Left lung (tissue), 10 donors: Measurements from ENCODE around the gene BPHL. TPM values are rescaled to one million over a fixed set of nuclear protein-coding genes. Genes with fewer than 3 reads are reported as not detected.

ENCODE experiments used
- ATAC-seq: fragments of 200-7000 bp; cut with Tn5 transposase; one replicate; pipeline ENCODE4 v1.9.1; 2020; ENCODE audit warnings: moderate library complexity
- DNase-seq, 4 donors: peaks; one replicate each; pipeline ENCODE4 v3.0.0-alpha.2; 2013 to 2020
- H3K27ac ChIP-seq, 2 donors: fragments of 200-600 bp; sonication (generic) in 1 of 2; one replicate each; pipeline versions ENCODE4 v1.5.0 to v1.8.0; 2020 to 2021
- H3K27me3 ChIP-seq, 2 donors: fragments of 200-600 bp; sonication (generic) in 1 of 2; one replicate each; pipeline versions ENCODE4 v1.5.0 to v1.8.0; 2020 to 2021
- H3K36me3 ChIP-seq, 2 donors: fragments of 200-600 bp; sonication (generic) in 1 of 2; one replicate each; pipeline versions ENCODE4 v1.5.0 to v1.8.0; 2020 to 2021
- H3K4me1 ChIP-seq, 2 donors: fragments of 200-600 bp; one replicate each; pipeline ENCODE4 v1.8.0; 2021
- H3K4me3 ChIP-seq, 2 donors: fragments of 200-600 bp; sonication (generic) in 1 of 2; one replicate each; pipeline versions ENCODE4 v1.5.0 to v1.8.0; 2020 to 2021; ENCODE audit warnings: mild to moderate bottlenecking in 1 of 2
- H3K9me3 ChIP-seq, 2 donors: fragments of 200-600 bp; sonication (generic) in 1 of 2; one replicate each; pipeline versions ENCODE4 v1.5.0 to v1.8.0; 2020 to 2021
- CTCF ChIP-seq, 2 donors: fragments of 200-600 bp; sonication (generic) in 1 of 2; IDR thresholded peaks; one replicate each; pipeline versions ENCODE4 v1.5.0 to v1.8.0; 2021; ENCODE audit warnings: antibody characterized with exemption in 2 of 2
- intact Hi-C, 2 donors: fragments of 100-400 bp; cut with DNase I; formaldehyde crosslinking; loops; one replicate each; pipeline versions ENCODE4 v1.11.2 to v1.14.2; 2022
- polyA plus RNA-seq, 6 donors: library from polyadenylated mRNA; unstranded; fragments of 120-200 nt; gene quantifications; one replicate each; pipeline ENCODE4 v1.2.1, GENCODE V29; 2013; ENCODE audit not compliant: insufficient read length in 6 of 6
- total RNA-seq, 2 donors: library from RNA; stranded (reverse); fragmentation: NEBNext Ultra II Directional; extraction: Animal tissue kit (Norgen Biotek cat#: 25700); gene quantifications; one replicate each; pipeline ENCODE4 v1.2.1, GENCODE V29; 2021
- donor health status: DM: no; HTN: yes; CAD: no.
- donor health status: DM: no; HTN: no; CAD: no.

The BPHL gene
- total and polyA plus RNA-seq, 8 donors: 13.1 to 47.9 (median 41.1) TPM

GRCh38 chr6:3094815-3095214, 23.7 kb upstream of the BPHL start:
- H3K27me3 ChIP-seq: no peaks in the 10 kb centered on the region

GRCh38 chr6:3102875-3103274, 15.6 kb upstream of the BPHL start:
- TF ChIP-seq CTCF (IDR thresholded peaks at IDR 0.05): no peak
- Histone ChIP-seq H3K4me1 (no peaks in the 10 kb centered on the region), H3K27me3 (no peaks in the 10 kb centered on the region), H3K4me3 (no peak overlapping the region), H3K9me3 (no peaks in the 10 kb centered on the region), H3K36me3 (peaks cover 11 to 98% of the 10 kb centered on the region in 2 donors), H3K27ac (no peak overlapping the region)
- intact Hi-C loops: no loop called here
- DNase-seq (no peak), ATAC-seq (no peak)

More at GRCh38 chr6:3094815-3095214, 23.7 kb upstream of the BPHL start:
- Histone ChIP-seq H3K36me3 (peaks cover 0 to 70% of the 10 kb centered on the region in 2 donors), H3K27ac (no peak overlapping the region), H3K9me3 (no peaks in the 10 kb centered on the region), H3K4me1 (no peaks in the 10 kb centered on the region), H3K4me3 (no peak overlapping the region)
- no peak for ATAC-seq
- TF ChIP-seq CTCF (IDR thresholded peaks at IDR 0.05): no peak
- intact Hi-C loops: no loop called here
- no peak for DNase-seq

GRCh38 chr6:3108746-3109414, 9.6 kb upstream of the BPHL start:
- peak; percentile 46 for ATAC-seq
- TF ChIP-seq CTCF (IDR thresholded peaks at IDR 0.05): no peak
- DNase-seq: no peak
- Histone ChIP-seq H3K4me1 (no peaks in the 10 kb centered on the region), H3K27me3 (no peaks in the 10 kb centered on the region), H3K27ac (no peak overlapping the region), H3K36me3 (peaks cover 11 to 99% of the 10 kb centered on the region in 2 donors), H3K9me3 (no peaks in the 10 kb centered on the region), H3K4me3 (no peak overlapping the region)
- intact Hi-C loops: no loop called here

- Histone ChIP-seq H3K4me1 (no peaks in the 10 kb centered on the region), H3K4me3 (no peak overlapping the region), H3K27me3 (no peaks in the 10 kb centered on the region), H3K36me3 (peaks cover 17 to 100% of the 10 kb centered on the region in 2 donors), H3K27ac (no peak overlapping the region), H3K9me3 (no peaks in the 10 kb centered on the region)
- ATAC-seq: no peak
- no peak for DNase-seq
- TF ChIP-seq CTCF (IDR thresholded peaks at IDR 0.05): no peak
- intact Hi-C loops: no loop called here
These were observed 8.8 kb upstream of the BPHL start for GRCh38 chr6:3109761-3110160.

GRCh38 chr6:3114377-3114776, 4.1 kb upstream of the BPHL start:
- intact Hi-C loops: no loop called here
- Histone ChIP-seq H3K27ac (no peak overlapping the region), H3K4me3 (no peak overlapping the region), H3K9me3 (no peaks in the 10 kb centered on the region), H3K27me3 (no peaks in the 10 kb centered on the region), H3K36me3 (peaks cover 6 to 61% of the 10 kb centered on the region in 2 donors), H3K4me1 (peaks cover 0 to 16% of the 10 kb centered on the region in 2 donors)
- no peak for ATAC-seq
- DNase-seq: no peak
- TF ChIP-seq CTCF (IDR thresholded peaks at IDR 0.05): no peak
